Suppressor macrophage treated with lipopolysaccharide for 4 hours (primary cell): ENCODE results near the gene GPR107.

Source experiments
- DNase-seq: peaks from one replicate; pipeline ENCODE4 v3.0.0-alpha.2; 2020

Gene GPR107

DNA sequence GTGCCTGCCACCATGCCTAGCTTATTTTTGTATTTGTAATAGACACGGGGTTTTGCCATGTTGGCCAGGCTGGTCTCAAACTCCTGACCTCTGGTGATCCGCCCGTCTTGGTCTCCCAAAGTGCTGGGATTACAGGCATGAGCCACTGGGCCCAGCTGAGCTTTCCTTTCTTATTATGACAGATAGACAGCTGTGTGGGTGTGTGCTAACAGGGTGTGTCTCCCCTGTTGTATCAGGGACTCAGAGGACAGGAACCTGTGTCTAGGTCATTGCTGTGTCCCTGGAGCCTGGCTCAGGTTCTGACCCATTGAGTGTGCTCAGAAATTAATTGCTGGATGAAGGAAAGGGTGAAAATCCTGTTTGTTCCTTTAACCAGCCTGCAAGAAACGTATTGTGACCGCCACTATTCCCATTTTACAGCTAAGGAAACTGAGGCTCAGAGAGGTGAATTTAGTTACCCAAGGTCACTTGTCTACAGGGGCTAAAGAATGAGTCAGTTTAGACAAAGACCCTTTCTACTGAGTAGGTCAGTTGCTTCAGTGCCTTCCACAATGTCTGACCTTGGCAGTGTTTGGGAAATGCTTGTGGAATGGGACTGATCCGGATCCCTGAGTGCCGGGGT, 135.3 kb downstream of the GPR107 start:
- DNase-seq, result peak; percentile 9
